Anterior cingulate cortex (tissue), 58 donors: Measurements from ENCODE around the gene PCOLCE2.
"Not testable (repeated sequence)": the region's sequence is repeated elsewhere in the genome, so short reads cannot be mapped to it uniquely, and the experiment has no call there.

Experiments
- DNase-seq, 58 donors: peaks; one replicate each; lab custom pipeline; 2025; lab: John Stamatoyannopoulos, UW

Gene PCOLCE2

DNA sequence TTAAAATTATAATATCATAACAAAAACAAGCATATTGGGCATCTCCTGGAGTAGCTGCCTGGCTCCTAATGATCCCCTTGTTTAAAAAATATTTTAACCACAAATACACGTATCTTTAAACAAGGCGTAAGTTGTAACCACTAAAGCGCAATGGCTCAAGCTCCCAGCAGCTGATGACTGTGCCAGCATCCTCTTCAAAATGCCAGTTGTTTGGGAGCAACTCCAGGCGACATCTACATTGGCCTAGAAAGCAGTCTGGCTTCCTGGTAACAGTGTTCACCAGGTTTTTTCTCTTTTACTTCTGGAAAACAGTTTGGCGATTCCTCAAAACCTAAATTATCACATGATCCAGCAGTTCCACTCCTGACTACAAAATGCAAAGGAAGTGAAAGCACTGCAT, 13.8 kb downstream of the PCOLCE2 start:
- DNase-seq = no peak

GRCh38 chr3:142868382-142868781, 20.5 kb downstream of the PCOLCE2 start:
- DNase-seq = not testable (repeated sequence)

DNA sequence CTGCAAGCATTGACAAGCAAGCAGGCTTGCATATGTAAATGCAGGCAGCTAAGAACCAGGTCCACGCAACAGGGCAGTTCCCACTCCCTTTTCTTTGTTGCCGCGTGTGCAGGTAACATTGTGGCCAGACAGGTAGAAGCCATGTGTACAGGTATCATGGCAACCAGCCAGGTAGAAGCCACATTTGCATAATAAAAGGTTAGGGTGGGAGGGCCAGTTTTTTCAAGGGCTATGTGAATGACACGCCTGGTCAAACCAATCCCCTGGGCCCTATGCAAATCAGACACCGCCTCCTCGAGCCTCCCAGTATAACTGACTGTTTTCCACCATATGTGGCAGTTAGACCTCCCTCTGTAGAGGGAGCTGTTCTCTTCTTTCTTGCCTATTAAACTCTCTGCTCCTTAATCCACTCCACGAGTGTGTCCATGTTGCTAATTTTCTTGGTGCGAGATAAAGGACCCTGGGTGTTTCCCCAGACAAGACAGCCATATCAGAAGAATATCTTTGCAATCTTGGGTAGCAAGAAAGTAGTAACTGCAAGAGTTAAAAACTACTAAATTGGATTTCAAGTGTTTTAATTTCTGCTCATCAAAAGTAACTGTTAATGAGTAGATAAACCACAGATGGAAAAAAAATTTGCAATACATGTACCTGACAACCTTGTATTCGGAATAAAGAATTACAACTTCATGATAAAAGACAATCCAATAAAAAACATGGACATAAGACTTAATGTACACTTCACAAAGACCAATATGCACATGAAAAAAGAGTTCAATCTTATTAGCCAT, 21.8 kb downstream of the PCOLCE2 start:
- no peak for DNase-seq

DNA sequence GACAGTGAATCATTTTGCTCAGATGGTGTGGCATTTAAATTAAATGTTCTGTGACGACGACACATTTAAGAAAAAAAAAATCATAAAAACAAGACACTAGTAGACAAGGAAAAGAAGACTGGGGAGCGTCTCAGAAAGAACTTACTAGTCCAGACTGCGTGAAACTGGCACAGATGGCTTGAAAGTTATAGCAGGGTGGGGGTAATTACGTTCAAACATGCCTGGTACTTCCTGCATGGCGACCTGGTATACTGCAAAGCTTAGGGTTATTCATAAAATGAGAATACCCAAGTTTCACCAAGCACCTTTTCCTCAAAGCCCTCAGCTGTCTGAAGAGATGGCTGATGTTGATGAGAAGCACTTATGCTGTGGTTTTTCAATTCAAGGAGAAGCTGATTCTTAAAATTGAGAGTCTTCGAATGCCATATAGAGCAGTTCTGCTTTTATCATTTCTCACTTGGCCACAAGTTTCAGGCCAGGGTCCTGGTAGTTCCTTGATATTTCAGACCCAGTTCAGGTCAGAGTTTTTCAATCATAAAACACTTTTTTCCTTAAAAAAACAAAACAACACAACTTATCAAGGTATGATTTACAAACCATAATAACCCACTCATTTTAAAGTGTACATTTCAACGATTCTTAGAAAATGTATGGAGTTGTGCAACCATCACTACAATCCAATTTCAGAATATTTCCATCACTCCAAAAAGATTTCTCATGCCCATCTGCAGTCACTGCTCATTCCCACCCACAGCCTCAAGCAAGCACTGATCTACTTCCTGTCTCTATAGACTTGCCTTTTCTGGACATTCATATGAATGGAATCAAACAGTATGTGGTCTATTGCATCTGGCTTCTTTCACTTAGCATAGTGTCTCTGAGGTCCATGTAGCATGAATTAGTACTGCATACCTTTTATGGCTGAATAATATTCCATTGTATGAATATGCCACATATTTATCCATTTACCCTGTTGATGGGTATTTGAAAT, 24.7 kb downstream of the PCOLCE2 start:
- DNase-seq = peak in 1 of 58 donors; percentile 1

DNA sequence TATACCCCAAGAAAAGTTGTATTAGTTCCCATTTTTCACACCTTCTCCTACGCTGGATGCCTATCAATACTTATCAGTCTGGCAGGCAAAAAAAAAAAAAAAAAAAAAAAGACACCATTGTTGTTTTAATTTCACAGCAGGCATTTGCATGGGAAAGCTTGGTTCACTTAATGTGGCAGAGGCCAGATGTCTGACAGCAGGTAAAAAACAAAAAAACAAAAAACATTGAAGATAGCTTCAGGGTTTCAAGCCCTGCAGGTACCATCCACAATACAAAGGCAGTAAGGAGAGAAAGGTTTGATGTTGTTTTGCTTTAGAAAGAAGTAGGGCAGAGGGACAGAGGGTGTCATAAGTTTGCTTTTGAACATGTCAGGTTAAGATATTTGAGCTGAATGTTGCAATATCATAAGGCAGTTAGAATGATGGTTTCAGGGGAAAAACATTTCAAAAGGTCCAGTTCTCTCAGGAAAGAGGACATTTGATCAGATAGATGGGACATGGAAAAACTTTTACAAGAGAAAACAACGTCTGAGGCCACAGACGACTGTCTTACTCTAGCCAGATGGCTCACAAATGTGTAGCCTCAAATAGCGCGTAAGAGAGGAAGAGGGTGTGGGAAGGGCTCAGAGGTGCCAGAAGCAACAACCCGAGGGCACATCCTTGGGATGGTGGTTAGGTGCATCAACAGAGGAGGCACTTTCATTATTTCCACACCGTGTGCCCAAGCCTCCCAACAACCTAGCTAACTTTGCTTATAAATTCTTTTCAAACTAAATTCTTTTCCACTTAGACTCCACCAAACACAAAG, 25.7 kb downstream of the PCOLCE2 start:
- no peak for DNase-seq

DNA sequence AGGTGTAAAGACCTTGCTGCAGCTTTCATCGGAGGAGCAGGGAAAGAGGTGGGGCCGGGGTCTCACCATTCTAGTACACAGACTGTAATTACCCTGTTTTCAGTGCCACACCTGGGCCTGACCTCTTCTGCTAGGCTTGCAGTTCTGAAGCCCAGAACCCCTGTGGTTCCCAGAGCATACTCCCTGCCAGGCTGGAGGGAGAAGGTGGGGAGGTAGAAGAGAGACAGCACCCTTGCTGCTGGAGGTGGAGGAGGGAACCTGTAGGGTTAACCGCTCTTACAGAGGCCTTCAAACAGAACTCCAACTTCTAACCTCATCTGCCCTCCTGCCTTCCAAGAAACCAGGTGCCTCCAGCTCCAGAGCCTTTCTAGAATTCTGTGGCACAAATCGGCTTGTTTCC, 27.0 kb downstream of the PCOLCE2 start:
- no peak for DNase-seq

DNA sequence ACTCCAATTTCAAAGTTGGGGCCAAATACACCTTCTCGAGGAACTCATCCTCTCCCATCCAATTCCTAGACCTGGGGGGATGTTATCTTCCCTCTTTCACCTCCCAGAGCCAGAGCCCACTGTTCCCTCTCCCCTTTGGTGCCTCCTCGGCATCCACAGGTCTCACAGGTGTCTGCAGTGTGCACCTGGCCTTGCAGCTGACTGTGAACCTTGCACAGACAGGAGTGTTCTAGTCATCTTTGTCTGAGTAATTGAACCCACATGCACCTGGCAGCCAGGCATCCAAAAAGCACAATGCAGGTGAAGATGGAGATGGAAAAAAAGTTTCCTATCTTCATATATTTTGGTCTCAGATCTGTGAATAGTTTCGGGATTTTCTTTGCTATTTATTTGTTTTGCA, 30.8 kb downstream of the PCOLCE2 start:
- no peak for DNase-seq

- DNase-seq = peak in 24 of 58 donors; percentile 3 to 63 (median 14)
Measured at GRCh38 chr3:142857056-142857455, 31.8 kb downstream of the PCOLCE2 start.

GRCh38 chr3:142853270-142854168, 35.4 kb downstream of the PCOLCE2 start:
- no peak for DNase-seq

DNA sequence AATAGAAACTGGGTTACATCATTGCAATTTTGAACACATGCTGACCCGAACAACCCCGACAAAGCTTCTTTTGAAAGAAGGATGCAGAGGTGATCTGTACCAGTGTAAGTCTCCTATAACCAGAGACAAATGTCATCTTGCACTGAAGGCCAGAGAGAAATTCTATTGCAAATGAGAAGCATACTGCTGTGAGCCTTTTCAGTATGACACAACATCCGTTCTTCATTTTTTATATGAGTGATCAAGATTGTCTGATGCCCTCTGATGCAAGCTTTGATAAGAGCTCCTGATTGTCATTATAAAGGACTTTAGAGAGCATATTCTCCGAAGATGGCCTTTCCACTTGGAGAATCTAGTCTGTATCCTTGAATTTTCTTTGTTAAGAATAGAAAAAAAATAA, 36.9 kb downstream of the PCOLCE2 start:
- no peak for DNase-seq

DNA sequence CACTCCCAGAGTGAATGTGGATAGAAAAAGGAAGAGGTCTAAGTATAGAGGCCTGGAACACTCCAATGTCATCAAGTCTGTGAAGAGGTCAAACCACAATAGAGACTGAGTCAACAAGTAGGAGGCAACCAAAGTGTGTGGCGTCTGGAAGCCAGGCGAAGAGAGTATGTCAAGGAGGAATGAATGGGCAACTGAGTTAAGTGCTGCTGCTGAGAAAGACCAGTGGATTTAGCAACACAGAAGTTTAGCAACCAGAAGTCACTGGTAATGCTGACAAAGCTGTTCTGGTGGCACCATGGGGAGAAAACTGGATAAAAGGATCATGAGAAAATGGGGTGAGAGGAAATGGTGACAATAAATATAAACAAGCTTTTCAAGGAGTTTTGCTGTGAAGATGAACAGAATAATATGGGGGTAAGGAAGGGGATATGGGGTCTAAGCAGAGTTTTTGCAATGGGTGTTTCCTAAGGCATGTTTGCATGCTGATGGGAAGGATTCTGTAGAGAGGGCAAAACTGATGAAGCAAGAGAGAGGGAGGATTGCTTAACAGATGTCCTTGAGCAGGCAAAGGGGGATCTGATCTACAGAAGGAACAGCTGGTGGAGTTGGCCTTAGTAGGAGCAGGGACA, 38.4 kb downstream of the PCOLCE2 start:
- DNase-seq = no peak

- no peak for DNase-seq
Measured at GRCh38 chr3:142849148-142849547, 39.7 kb downstream of the PCOLCE2 start.

- DNase-seq = peak in 11 of 58 donors; percentile 2 to 35 (median 15)
Measured at GRCh38 chr3:142846779-142847577, 41.9 kb downstream of the PCOLCE2 start.

DNA sequence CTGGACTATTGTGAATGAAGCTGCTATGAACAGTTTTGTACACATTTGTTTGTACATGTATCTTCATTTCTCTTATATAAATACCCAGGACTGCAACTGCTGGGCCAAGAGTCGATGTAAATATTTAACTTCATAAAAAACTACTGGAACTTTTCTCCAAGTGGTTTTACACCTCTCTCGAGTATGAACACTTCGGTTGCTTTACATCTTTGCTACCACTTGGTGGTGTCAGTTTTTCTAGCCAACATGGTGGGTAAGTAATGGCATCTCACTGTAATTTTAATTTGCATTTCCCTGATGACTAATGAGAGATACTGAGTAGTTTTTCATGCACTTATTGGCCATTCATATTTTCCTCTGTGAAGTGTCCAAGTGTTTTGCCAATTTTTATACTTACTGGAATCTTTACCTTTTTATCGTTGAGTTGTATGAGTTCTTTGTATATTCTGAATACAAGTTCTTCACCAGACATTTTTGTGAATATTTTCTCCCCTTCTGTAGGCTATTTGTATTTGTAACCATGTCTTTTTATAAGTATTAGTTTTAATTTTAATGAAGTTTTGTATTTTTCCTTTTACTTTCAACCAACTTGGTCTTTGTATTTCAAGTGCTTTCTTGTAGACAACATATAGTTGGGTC, 44.4 kb downstream of the PCOLCE2 start:
- no peak for DNase-seq

GRCh38 chr3:142839831-142840230, 49.1 kb downstream of the PCOLCE2 start:
- no peak for DNase-seq

GRCh38 chr3:142837526-142837925, 51.4 kb downstream of the PCOLCE2 start:
- no peak for DNase-seq

- peak in 54 of 58 donors; percentile 4 to 88 (median 52) for DNase-seq
Measured at GRCh38 chr3:142828703-142829305, 60.1 kb downstream of the PCOLCE2 start.
